HG03039 (cell line): ENCODE measurements around the gene DHRS12.
A peak's percentile ranks its signal among the peaks of the same experiment; 100 is the strongest.

Experiments used
- ATAC-seq: cut with Tn5 transposase; IDR thresholded peaks from one replicate; pipeline ENCODE4 v1.9.1; 2021; ENCODE audit warnings: mild to moderate bottlenecking, moderate library complexity; ENCODE audit not compliant: unreplicated experiment

Gene DHRS12

DNA sequence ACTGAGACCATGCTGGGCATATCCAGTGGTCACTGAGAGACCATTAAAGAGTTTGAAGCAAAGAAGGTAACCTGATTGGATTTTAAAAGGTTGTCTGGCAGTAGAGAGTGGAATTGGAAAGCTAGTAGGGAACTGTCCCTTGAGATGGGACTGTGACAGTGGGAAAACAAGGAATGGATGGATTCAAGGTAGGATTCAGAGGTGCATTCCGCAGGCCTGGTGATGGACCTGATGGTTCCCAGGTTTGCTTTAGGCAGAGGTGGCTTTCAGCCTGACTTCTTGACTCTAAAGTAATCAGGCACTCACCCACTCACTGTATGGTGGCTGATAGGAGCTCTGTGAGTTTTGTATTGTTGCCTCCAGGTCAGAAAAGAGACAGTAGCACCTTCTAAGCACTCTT is 73.0 kb downstream of the DHRS12 start:
- no peak for ATAC-seq

GRCh38 chr13:51729866-51730553 is 74.0 kb downstream of the DHRS12 start:
- ATAC-seq, result no peak

DNA sequence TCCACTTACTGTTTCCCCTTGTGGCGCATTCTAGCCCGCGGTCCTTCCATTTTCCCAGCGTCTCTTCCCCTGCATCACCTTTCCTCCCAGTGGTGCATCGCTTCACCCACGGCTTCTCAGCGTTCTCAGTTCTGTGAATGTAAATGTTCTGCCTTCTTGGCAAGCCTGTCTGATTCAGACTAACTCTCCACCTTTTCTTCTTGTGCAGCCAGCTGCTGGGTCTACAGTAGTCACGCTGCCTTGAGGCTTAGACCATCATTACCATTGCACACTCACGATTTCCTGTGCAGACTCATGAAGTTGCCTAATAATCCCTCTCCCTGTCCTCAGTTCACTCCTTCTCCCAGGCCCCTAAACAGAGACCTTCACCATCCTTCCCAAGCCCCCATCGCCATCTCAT is 75.0 kb downstream of the DHRS12 start:
- no peak for ATAC-seq

GRCh38 chr13:51728275-51728673 is 75.7 kb downstream of the DHRS12 start:
- no peak for ATAC-seq

GRCh38 chr13:51727634-51728274 is 76.2 kb downstream of the DHRS12 start:
- ATAC-seq, result no peak

DNA sequence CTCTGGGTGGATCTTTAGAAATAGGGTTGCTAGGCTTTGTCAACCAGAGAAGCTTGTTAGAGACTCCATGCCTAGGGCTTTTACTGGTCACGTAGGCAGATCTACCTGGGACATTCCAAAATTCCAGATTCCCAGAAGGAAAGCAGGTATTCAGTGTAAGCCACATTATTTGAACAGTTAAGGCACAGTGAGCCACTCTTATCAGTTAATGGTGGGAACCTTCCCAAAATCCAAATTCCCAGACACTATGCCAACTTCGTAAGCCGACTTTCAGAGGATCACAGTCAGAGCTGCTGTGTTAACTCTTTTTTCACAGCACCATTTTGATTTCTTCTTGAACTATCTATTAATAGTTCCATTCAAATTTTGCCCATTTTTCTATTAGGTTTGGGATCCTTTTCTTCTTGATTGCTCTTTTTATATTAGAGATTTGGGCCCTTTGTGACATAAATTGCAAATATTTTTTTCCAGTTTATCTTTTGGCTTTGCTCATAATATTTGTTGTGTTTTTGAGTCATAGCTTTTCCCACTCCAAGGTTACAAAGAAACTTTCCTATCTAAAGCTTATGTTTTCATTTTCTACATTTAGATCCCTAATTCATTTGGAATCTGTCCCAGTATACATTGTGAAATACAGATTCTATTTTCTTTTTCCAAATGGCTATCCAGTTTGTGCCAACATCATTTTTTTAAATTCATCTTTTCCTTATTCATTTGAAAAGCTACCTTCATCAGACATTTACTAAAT is 77.3 kb downstream of the DHRS12 start:
- ATAC-seq, result no peak

- ATAC-seq, result no peak
Observed at GRCh38 chr13:51724721-51725120, 79.2 kb downstream of the DHRS12 start.

- ATAC-seq, result no peak
Observed at GRCh38 chr13:51723529-51723928, 80.4 kb downstream of the DHRS12 start.

DNA sequence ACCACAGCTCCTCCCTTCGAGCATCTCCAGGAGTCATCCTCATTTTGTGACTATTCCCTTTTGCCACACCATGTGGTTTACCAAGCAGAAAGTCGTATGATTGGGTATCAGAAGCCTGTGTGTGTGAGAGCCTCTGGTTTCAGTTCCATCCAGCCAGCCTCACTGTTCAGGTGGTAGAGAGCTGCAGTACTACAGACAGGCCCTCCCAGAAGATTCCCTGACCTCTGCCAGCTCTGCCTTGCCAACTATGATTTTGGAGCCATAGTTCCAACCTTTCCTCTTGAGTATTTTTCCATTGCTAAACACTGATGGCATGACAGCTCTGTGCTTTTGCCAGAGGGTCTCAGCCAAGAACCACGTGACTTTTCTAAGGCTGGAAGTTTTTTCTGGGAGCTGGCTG is 82.5 kb downstream of the DHRS12 start:
- peak; percentile 74 for ATAC-seq

- no peak for ATAC-seq
Observed at GRCh38 chr13:51719394-51719793, 84.6 kb downstream of the DHRS12 start.
